Smooth muscle cell (in vitro differentiated cells): ENCODE measurements around the gene LDLRAD4. TPM values are rescaled to one million over a fixed set of nuclear protein-coding genes. Genes with fewer than 3 reads are reported as not detected.

Experiments used
- DNase-seq: peaks from one replicate; lab custom pipeline; 2025; ENCODE audit not compliant: unreplicated experiment; lab: John Stamatoyannopoulos, UW
- H2AFZ ChIP-seq: fragments of 200-600 bp; sonication (generic); 2 replicates; pipeline ENCODE4 v1.6.0; 2016; ENCODE audit warnings: antibody characterized with exemption, low read depth, mild to moderate bottlenecking
- H3F3A ChIP-seq: fragments of 200-600 bp; sonication (generic); 2 replicates; pipeline ENCODE4 v1.6.0; 2017; ENCODE audit warnings: antibody characterized with exemption, low read depth
- H3K27ac ChIP-seq: fragments of 200-600 bp; sonication (generic); 2 replicates; pipeline ENCODE4 v1.5.1; 2016; ENCODE audit warnings: low read depth, mild to moderate bottlenecking
- H3K27me3 ChIP-seq: fragments of 200-600 bp; sonication (generic); 2 replicates; pipeline ENCODE4 v1.6.1; 2016; ENCODE audit warnings: low read depth, mild to moderate bottlenecking
- H3K36me3 ChIP-seq: fragments of 200-600 bp; sonication (generic); 2 replicates; pipeline ENCODE4 v1.5.1; 2016; ENCODE audit warnings: low read depth
- H3K4me1 ChIP-seq: fragments of 200-600 bp; sonication (generic); 2 replicates; pipeline ENCODE4 v1.5.1; 2016; ENCODE audit warnings: low read depth
- H3K4me2 ChIP-seq: fragments of 200-600 bp; sonication (generic); 2 replicates; pipeline ENCODE4 v1.6.0; 2016; ENCODE audit warnings: mild to moderate bottlenecking
- H3K4me3 ChIP-seq: fragments of 200-600 bp; sonication (generic); 2 replicates; pipeline ENCODE4 v1.5.1; 2016; ENCODE audit warnings: mild to moderate bottlenecking
- H3K79me2 ChIP-seq: fragments of 200-600 bp; sonication (generic); 2 replicates; pipeline ENCODE4 v1.6.0; 2016; ENCODE audit warnings: low read depth, mild to moderate bottlenecking
- H3K9ac ChIP-seq: fragments of 200-600 bp; sonication (generic); 2 replicates; pipeline ENCODE4 v1.6.0; 2016; ENCODE audit warnings: low read depth
- H3K9me3 ChIP-seq: fragments of 200-600 bp; sonication (generic); replicated peaks from 2 replicates; pipeline ENCODE4 v1.5.1; 2016; ENCODE audit warnings: low read depth
- H4K20me1 ChIP-seq: fragments of 200-600 bp; sonication (generic); 2 replicates; pipeline ENCODE4 v1.6.0; 2016; ENCODE audit warnings: low read depth
- CTCF ChIP-seq: fragments of 200-600 bp; sonication (generic); IDR thresholded peaks from 2 replicates; pipeline ENCODE4 v1.5.1; 2017; ENCODE audit warnings: borderline replicate concordance, mild to moderate bottlenecking, antibody characterized with exemption; ENCODE audit not compliant: insufficient read depth, poor library complexity, severe bottlenecking
- WGBS: methylation state at CpG from one replicate; pipeline ENCODE4 v1.1.7; 2016; ENCODE audit warnings: low lambda C conversion rate; 5-methylcytosine and 5-hydroxymethylcytosine counted together
- polyA plus RNA-seq: library from polyadenylated mRNA; unstranded; fragments of >200 nt; fragmentation: Nextera tagmentation; extraction: Ambion mirVana; gene quantifications from 2 replicates; pipeline ENCODE4 v1.2.1, GENCODE V29; 2016
- total RNA-seq: library from RNA; depleted of rRNA; stranded (reverse); fragments of >200 nt; gene quantifications from 2 replicates; pipeline ENCODE4 v1.2.3, GENCODE V29; 2014

LDLRAD4 gene
- total and polyA plus RNA-seq, 2 experiments from 2014 or later = 36.2 to 48.3 TPM

- peak overlapping the region; percentile 82 for H3K4me2 ChIP-seq
- no peak overlapping the region for H2AFZ ChIP-seq
- peaks cover 19% of the 10 kb centered on the region for H3K4me1 ChIP-seq
Measured at GRCh38 chr18:13542520-13542847, 323.9 kb downstream of the LDLRAD4 start.

GRCh38 chr18:13543144-13543543 is 324.6 kb downstream of the LDLRAD4 start:
- 38% methylated on average over 4 of the region's 4 CpGs for WGBS
- H3K27ac ChIP-seq = peak overlapping the region; percentile 96
- no peak for TF ChIP-seq CTCF
- peaks cover 5% of the 10 kb centered on the region for H3K79me2 ChIP-seq
- H3K4me3 ChIP-seq = no peak overlapping the region
- no peak for DNase-seq
- H4K20me1 ChIP-seq = peaks cover 5% of the 10 kb centered on the region
- peak overlapping the region; percentile 83 for H3K9ac ChIP-seq
- peak overlapping the region; percentile 82 for H3K4me2 ChIP-seq
- H3K9me3 ChIP-seq = no peaks in the 10 kb centered on the region
- peaks cover 19% of the 10 kb centered on the region for H3K4me1 ChIP-seq
- peaks cover 24% of the 10 kb centered on the region for H3F3A ChIP-seq
- H2AFZ ChIP-seq = no peak overlapping the region
- no peaks in the 10 kb centered on the region for H3K36me3 ChIP-seq
- no peaks in the 10 kb centered on the region for H3K27me3 ChIP-seq

More at GRCh38 chr18:13542520-13542847, 323.9 kb downstream of the LDLRAD4 start:
- no peak for DNase-seq
- no peaks in the 10 kb centered on the region for H3K27me3 ChIP-seq
- 48% methylated on average over 7 of the region's 7 CpGs for WGBS
- H3K36me3 ChIP-seq = no peaks in the 10 kb centered on the region
- H3F3A ChIP-seq = peaks cover 24% of the 10 kb centered on the region
- H3K9me3 ChIP-seq = no peaks in the 10 kb centered on the region
- H3K79me2 ChIP-seq = peaks cover 11% of the 10 kb centered on the region
- peak overlapping the region; percentile 29 for H3K4me3 ChIP-seq
- peaks cover 5% of the 10 kb centered on the region for H4K20me1 ChIP-seq
- peak overlapping the region; percentile 96 for H3K27ac ChIP-seq
- H3K9ac ChIP-seq = peak overlapping the region; percentile 83
- TF ChIP-seq CTCF = no peak

- H3K27me3 ChIP-seq = no peaks in the 10 kb centered on the region
- no peaks in the 10 kb centered on the region for H3K36me3 ChIP-seq
- H3K4me1 ChIP-seq = peaks cover 16% of the 10 kb centered on the region
- H3K4me3 ChIP-seq = no peak overlapping the region
- peaks cover 24% of the 10 kb centered on the region for H3F3A ChIP-seq
- no peak for DNase-seq
- TF ChIP-seq CTCF = no peak
- no peak overlapping the region for H2AFZ ChIP-seq
- H4K20me1 ChIP-seq = no peaks in the 10 kb centered on the region
- no peaks in the 10 kb centered on the region for H3K9me3 ChIP-seq
- peaks cover 5% of the 10 kb centered on the region for H3K79me2 ChIP-seq
- peak overlapping the region; percentile 82 for H3K4me2 ChIP-seq
- peak overlapping the region; percentile 36 for H3K9ac ChIP-seq
- peak overlapping the region; percentile 96 for H3K27ac ChIP-seq
- WGBS = 84% methylated on average over 25 of the region's 25 CpGs
Measured at GRCh38 chr18:13543811-13544732, 325.5 kb downstream of the LDLRAD4 start.
